ENCODE data around the gene AFTPH. TPM values are rescaled to one million over a fixed set of nuclear protein-coding genes. Genes with fewer than 3 reads are reported as not detected.

AFTPH gene
- total RNA-seq, 2 donors from 2014 or later, result 47.1 to 48.2 TPM

DNA sequence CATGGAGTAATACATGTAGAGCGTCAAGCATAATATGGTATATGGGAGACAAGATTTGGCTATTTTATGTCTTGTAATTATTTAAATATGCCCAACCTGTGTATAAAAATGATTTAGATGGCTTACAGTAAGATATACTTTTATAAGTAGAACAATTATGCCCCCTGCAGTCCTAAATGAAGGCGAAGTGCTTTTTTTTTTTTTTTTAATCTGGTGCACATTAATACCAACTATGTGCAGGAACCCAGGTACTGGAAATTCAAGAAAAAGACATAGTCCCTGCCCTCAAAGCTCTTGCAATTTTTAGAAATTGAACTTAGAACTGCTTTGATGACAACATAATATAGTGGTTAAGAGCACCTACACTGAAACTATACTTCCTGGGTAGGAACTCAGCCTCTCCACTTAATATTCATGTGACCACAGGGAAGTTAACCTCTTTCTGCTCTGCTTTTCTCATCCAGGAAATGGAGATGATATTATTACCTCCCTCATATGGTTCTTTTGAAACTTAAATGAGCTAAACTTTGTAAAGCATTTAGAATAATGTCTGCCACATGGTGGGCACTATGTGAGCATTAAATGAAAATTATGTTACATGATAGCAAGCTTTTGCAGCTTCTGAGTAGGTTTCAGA is 38.1 kb downstream of the AFTPH start:
- Mint-ChIP-seq H3K9me3 (no peaks in the 10 kb centered on the region), H3K27ac (no peak overlapping the region), H3K36me3 (ENCODE audit: insufficient read depth in 2 of 2) (peaks cover 0 to 2% of the 10 kb centered on the region in 2 donors), H3K4me3 (no peak overlapping the region), H3K4me1 (ENCODE audit: low read depth) (peaks cover 71% of the 10 kb centered on the region), H3K27me3 (ENCODE audit: low read depth) (no peaks in the 10 kb centered on the region)
- ATAC-seq (replicated peaks in 1 of 2) (peak in 1 of 2 donors; percentile 50), DNase-seq (no peak)

GRCh38 chr2:64563436-64563938 is 39.4 kb downstream of the AFTPH start:
- Mint-ChIP-seq H3K4me1 (ENCODE audit: low read depth) (peaks cover 60% of the 10 kb centered on the region), H3K36me3 (ENCODE audit: insufficient read depth in 2 of 2) (peaks cover 0 to 5% of the 10 kb centered on the region in 2 donors), H3K27me3 (ENCODE audit: low read depth) (no peaks in the 10 kb centered on the region), H3K27ac (no peak overlapping the region), H3K9me3 (no peaks in the 10 kb centered on the region), H3K4me3 (no peak overlapping the region)
- no peak for DNase-seq
- no peak for ATAC-seq (replicated peaks in 1 of 2)

GRCh38 chr2:64565949-64566710 is 42.0 kb downstream of the AFTPH start:
- H3K27ac Mint-ChIP-seq, result peak overlapping the region; percentile 73
- H3K4me1 Mint-ChIP-seq (ENCODE audit: low read depth), result peaks cover 38% of the 10 kb centered on the region
- H3K27me3 Mint-ChIP-seq (ENCODE audit: low read depth), result no peaks in the 10 kb centered on the region
- H3K4me3 Mint-ChIP-seq, result no peak overlapping the region
- ATAC-seq (replicated peaks in 1 of 2) (no peak), DNase-seq (no peak)
- peaks cover 0 to 6% of the 10 kb centered on the region in 2 donors for H3K36me3 Mint-ChIP-seq (ENCODE audit: insufficient read depth in 2 of 2)
- no peaks in the 10 kb centered on the region for H3K9me3 Mint-ChIP-seq

DNA sequence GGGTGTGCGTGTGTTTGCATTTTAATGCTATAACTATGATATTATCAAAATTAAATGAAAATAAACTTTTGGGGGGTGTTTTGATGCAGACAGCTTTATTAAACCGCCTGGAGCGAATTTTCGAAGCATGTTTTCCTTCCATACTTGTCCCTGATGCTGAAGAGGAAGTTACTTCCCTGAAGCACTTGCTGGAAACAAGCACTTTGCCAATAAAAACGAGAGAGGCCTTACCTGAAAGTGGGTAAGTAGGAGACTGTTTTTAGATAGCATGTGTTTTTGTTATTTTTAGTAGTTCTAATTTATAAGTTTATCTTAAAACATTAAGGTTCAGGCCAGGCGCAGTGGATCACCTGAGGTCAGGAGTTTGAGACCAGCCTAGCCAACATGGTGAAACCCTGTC is 43.3 kb downstream of the AFTPH start:
- Mint-ChIP-seq H3K27me3 (ENCODE audit: low read depth) (no peaks in the 10 kb centered on the region), H3K27ac (no peak overlapping the region), H3K36me3 (ENCODE audit: insufficient read depth in 2 of 2) (peaks cover 0 to 7% of the 10 kb centered on the region in 2 donors), H3K9me3 (no peaks in the 10 kb centered on the region), H3K4me3 (no peak overlapping the region), H3K4me1 (ENCODE audit: low read depth) (peaks cover 25% of the 10 kb centered on the region)
- DNase-seq (no peak), ATAC-seq (replicated peaks in 1 of 2) (no peak)

DNA sequence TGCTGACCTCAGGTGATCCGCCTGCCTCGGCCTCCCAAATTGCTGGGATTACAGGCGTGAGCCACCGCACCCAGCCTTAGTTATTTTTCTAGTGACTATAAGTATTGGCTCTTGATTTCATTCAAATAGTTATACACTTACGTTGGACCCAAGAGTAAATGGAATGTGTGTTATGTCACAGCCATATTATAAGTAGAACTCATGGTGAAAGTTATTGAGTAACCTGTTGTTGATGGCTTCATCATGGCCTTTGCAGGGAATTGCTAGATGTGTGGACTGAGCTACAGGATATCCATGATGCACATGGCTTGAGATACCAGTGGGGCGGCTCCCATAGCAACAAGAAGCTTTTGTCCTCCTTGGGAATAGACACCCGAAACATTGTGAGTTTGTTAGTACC is 44.7 kb downstream of the AFTPH start:
- Mint-ChIP-seq H3K36me3 (ENCODE audit: insufficient read depth in 2 of 2) (peaks cover 0 to 8% of the 10 kb centered on the region in 2 donors), H3K9me3 (no peaks in the 10 kb centered on the region), H3K4me1 (ENCODE audit: low read depth) (peaks cover 14% of the 10 kb centered on the region), H3K4me3 (no peak overlapping the region), H3K27me3 (ENCODE audit: low read depth) (no peaks in the 10 kb centered on the region), H3K27ac (peak overlapping the region; percentile 15)
- ATAC-seq (replicated peaks in 1 of 2) (no peak), DNase-seq (no peak)

DNA sequence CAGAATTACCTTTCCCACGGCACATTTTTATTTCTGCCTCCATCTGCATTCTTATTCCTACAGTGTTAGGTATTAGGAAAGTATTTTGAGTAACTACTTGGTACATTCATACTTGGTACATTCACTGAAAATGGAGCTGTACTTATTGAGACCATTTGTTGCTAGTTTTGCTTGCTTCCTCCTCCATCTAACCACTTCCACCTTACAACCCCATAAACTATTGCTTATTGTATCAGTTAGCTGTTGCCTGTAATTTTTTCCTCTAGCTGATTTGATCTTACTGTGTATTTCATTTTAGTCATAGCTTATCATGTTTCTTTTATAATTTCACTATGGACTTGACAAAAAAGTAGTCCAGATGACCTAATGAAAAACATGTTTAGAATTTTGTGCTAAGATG is 50.7 kb downstream of the AFTPH start:
- ATAC-seq (replicated peaks in 1 of 2), result no peak
- peak overlapping the region; percentile 42 for H3K27ac Mint-ChIP-seq

GRCh38 chr2:64581018-64581417 is 56.9 kb downstream of the AFTPH start:
- ATAC-seq (replicated peaks in 1 of 2) (no peak), DNase-seq (no peak)
- Mint-ChIP-seq H3K36me3 (ENCODE audit: insufficient read depth in 2 of 2) (peaks cover 0 to 12% of the 10 kb centered on the region in 2 donors), H3K4me1 (ENCODE audit: low read depth) (no peaks in the 10 kb centered on the region), H3K4me3 (no peak overlapping the region), H3K27ac (no peak overlapping the region), H3K9me3 (no peaks in the 10 kb centered on the region), H3K27me3 (ENCODE audit: low read depth) (no peaks in the 10 kb centered on the region)

More for the DNA sequence above, 50.7 kb downstream of the AFTPH start:
- Mint-ChIP-seq H3K9me3 (no peaks in the 10 kb centered on the region), H3K27me3 (ENCODE audit: low read depth) (no peaks in the 10 kb centered on the region), H3K4me3 (no peak overlapping the region), H3K4me1 (ENCODE audit: low read depth) (no peaks in the 10 kb centered on the region), H3K36me3 (ENCODE audit: insufficient read depth in 2 of 2) (peaks cover 0 to 15% of the 10 kb centered on the region in 2 donors)
- no peak for DNase-seq

GRCh38 chr2:64581777-64582539 is 57.8 kb downstream of the AFTPH start:
- H3K36me3 Mint-ChIP-seq (ENCODE audit: insufficient read depth in 2 of 2), result peaks cover 0 to 15% of the 10 kb centered on the region in 2 donors
- no peak overlapping the region for H3K4me3 Mint-ChIP-seq
- no peaks in the 10 kb centered on the region for H3K27me3 Mint-ChIP-seq (ENCODE audit: low read depth)
- no peak overlapping the region for H3K27ac Mint-ChIP-seq
- H3K4me1 Mint-ChIP-seq (ENCODE audit: low read depth), result peaks cover 6% of the 10 kb centered on the region
- H3K9me3 Mint-ChIP-seq, result no peaks in the 10 kb centered on the region
- ATAC-seq (replicated peaks in 1 of 2) (no peak), DNase-seq (no peak)

- peaks cover 9% of the 10 kb centered on the region for H3K4me1 Mint-ChIP-seq (ENCODE audit: low read depth)
Observed at GRCh38 chr2:64582774-64583340, 58.7 kb downstream of the AFTPH start.

DNA sequence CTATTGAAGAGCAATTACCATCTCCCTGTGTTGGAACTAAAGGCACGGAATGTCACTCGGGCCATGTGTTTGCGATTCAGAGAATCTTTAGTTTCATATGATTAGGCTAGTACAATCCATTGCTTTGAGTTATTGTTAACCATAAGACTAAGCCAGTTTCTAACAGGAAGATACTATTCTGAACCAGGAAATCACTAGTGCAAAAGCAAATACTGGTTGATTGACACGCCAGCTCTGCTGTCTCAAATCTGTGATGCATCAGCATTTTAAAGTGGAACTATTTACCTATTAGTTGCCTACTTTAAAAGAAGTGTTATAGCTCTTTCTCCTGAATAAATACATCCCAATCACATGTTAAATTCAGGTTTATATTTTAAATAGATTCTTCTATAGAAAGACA is 61.9 kb downstream of the AFTPH start:
- H3K36me3 Mint-ChIP-seq (ENCODE audit: insufficient read depth in 2 of 2), result peaks cover 0 to 14% of the 10 kb centered on the region in 2 donors
- peaks cover 14% of the 10 kb centered on the region for H3K4me1 Mint-ChIP-seq (ENCODE audit: low read depth)

More at GRCh38 chr2:64582774-64583340, 58.7 kb downstream of the AFTPH start:
- ATAC-seq (replicated peaks in 1 of 2), result no peak
- Mint-ChIP-seq H3K27me3 (ENCODE audit: low read depth) (no peaks in the 10 kb centered on the region), H3K4me3 (no peak overlapping the region), H3K9me3 (no peaks in the 10 kb centered on the region), H3K36me3 (ENCODE audit: insufficient read depth in 2 of 2) (peaks cover 0 to 13% of the 10 kb centered on the region in 2 donors), H3K27ac (peak overlapping the region; percentile 60)
- no peak for DNase-seq

DNA sequence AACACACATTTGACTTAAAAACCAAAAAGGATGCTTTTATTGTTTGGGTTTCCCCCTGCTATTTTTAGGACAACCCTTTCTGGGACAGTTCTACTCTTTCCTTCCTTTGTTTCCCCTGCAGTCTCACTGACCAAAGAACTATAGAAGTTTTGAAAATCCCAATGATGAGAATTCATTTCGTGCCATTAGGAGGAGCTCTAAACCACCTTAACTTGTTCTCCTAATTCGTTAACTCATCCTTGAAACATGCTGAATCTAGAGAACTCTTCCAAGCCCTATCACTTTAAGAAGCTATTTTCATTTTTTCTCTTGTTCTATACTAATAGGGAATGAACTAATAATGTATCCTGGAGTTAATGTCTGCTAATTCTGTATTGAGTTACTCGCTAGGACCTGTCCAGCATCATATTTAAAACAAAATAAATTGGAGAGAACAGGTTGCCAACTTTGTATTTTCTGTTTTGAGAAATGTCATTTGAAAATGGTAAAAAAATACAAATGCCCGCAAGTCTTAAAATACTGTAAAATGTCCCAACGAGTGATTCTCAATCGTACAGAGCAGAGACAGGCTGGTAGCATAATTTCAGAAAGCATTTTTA is 62.9 kb downstream of the AFTPH start:
- Mint-ChIP-seq H3K36me3 (ENCODE audit: insufficient read depth in 2 of 2) (peaks cover 0 to 17% of the 10 kb centered on the region in 2 donors), H3K4me3 (no peak overlapping the region), H3K9me3 (no peaks in the 10 kb centered on the region), H3K4me1 (ENCODE audit: low read depth) (peaks cover 23% of the 10 kb centered on the region), H3K27ac (peak overlapping the region; percentile 3), H3K27me3 (ENCODE audit: low read depth) (no peaks in the 10 kb centered on the region)
- DNase-seq (no peak), ATAC-seq (replicated peaks in 1 of 2) (peak in 1 of 2 donors; percentile 39)

More for the DNA sequence above, 61.9 kb downstream of the AFTPH start:
- H3K4me3 Mint-ChIP-seq, result no peak overlapping the region
- no peaks in the 10 kb centered on the region for H3K9me3 Mint-ChIP-seq
- H3K27ac Mint-ChIP-seq, result no peak overlapping the region
- no peak for ATAC-seq (replicated peaks in 1 of 2)
- DNase-seq, result no peak
- H3K27me3 Mint-ChIP-seq (ENCODE audit: low read depth), result no peaks in the 10 kb centered on the region

GRCh38 chr2:64587561-64587960 is 63.4 kb downstream of the AFTPH start:
- Mint-ChIP-seq H3K27ac (no peak overlapping the region), H3K4me1 (ENCODE audit: low read depth) (peaks cover 27% of the 10 kb centered on the region), H3K9me3 (no peaks in the 10 kb centered on the region), H3K4me3 (no peak overlapping the region), H3K27me3 (ENCODE audit: low read depth) (no peaks in the 10 kb centered on the region), H3K36me3 (ENCODE audit: insufficient read depth in 2 of 2) (peaks cover 2 to 21% of the 10 kb centered on the region in 2 donors)
- DNase-seq (no peak), ATAC-seq (replicated peaks in 1 of 2) (no peak)

Measured in activated T-cell treated with anti-CD3 and anti-CD28 coated beads, Interleukin-2, amount 50 U/mL, for 72 hours (primary cell).